ENCODE data around the gene SLC38A10.

SLC38A10 gene

GRCh38 chr17:81210466-81210865, 84.6 kb downstream of the SLC38A10 start:
- no peak overlapping the region for H3K4me3 ChIP-seq (replicated peaks; ENCODE audit: low read depth, low read length)
- TF ChIP-seq CTCF (IDR thresholded peaks at IDR 0.05; ENCODE audit: low read depth, low read length, missing control alignments), result no peak
- no peak for DNase-seq (ENCODE audit: extremely low read depth, low read depth)

GRCh38 chr17:81209141-81209540, 86.0 kb downstream of the SLC38A10 start:
- TF ChIP-seq CTCF (IDR thresholded peaks at IDR 0.05; ENCODE audit: low read depth, low read length, missing control alignments), result no peak
- no peak overlapping the region for H3K4me3 ChIP-seq (replicated peaks; ENCODE audit: low read depth, low read length)
- no peak for DNase-seq (ENCODE audit: extremely low read depth, low read depth)

- DNase-seq (ENCODE audit: extremely low read depth, low read depth), result no peak
- no peak for TF ChIP-seq CTCF (IDR thresholded peaks at IDR 0.05; ENCODE audit: low read depth, low read length, missing control alignments)
- H3K4me3 ChIP-seq (replicated peaks; ENCODE audit: low read depth, low read length), result no peak overlapping the region
Observed at GRCh38 chr17:81208651-81209050, 86.5 kb downstream of the SLC38A10 start.

- no peak for DNase-seq (ENCODE audit: extremely low read depth, low read depth)
- no peak for TF ChIP-seq CTCF (IDR thresholded peaks at IDR 0.05; ENCODE audit: low read depth, low read length, missing control alignments)
Observed at GRCh38 chr17:81207610-81208581, 87.2 kb downstream of the SLC38A10 start.

GRCh38 chr17:81206657-81207056, 88.5 kb downstream of the SLC38A10 start:
- no peak for TF ChIP-seq CTCF (IDR thresholded peaks at IDR 0.05; ENCODE audit: low read depth, low read length, missing control alignments)
- H3K4me3 ChIP-seq (replicated peaks; ENCODE audit: low read depth, low read length), result no peak overlapping the region
- DNase-seq (ENCODE audit: extremely low read depth, low read depth), result no peak

More at GRCh38 chr17:81207610-81208581, 87.2 kb downstream of the SLC38A10 start:
- H3K4me3 ChIP-seq (replicated peaks; ENCODE audit: low read depth, low read length), result no peak overlapping the region

- no peak overlapping the region for H3K4me3 ChIP-seq (replicated peaks; ENCODE audit: low read depth, low read length)
- no peak for TF ChIP-seq CTCF (IDR thresholded peaks at IDR 0.05; ENCODE audit: low read depth, low read length, missing control alignments)
- no peak for DNase-seq (ENCODE audit: extremely low read depth, low read depth)
Observed at GRCh38 chr17:81206166-81206565, 88.9 kb downstream of the SLC38A10 start.

Data from HFF-Myc (cell line).